ENCODE measurements around the gene NME9. TPM values are rescaled to one million over a fixed set of nuclear protein-coding genes. Genes with fewer than 3 reads are reported as not detected.

The NME9 gene
- total RNA-seq, 4 donors from 2014 or later, result 0.48 TPM; not detected in 3

DNA sequence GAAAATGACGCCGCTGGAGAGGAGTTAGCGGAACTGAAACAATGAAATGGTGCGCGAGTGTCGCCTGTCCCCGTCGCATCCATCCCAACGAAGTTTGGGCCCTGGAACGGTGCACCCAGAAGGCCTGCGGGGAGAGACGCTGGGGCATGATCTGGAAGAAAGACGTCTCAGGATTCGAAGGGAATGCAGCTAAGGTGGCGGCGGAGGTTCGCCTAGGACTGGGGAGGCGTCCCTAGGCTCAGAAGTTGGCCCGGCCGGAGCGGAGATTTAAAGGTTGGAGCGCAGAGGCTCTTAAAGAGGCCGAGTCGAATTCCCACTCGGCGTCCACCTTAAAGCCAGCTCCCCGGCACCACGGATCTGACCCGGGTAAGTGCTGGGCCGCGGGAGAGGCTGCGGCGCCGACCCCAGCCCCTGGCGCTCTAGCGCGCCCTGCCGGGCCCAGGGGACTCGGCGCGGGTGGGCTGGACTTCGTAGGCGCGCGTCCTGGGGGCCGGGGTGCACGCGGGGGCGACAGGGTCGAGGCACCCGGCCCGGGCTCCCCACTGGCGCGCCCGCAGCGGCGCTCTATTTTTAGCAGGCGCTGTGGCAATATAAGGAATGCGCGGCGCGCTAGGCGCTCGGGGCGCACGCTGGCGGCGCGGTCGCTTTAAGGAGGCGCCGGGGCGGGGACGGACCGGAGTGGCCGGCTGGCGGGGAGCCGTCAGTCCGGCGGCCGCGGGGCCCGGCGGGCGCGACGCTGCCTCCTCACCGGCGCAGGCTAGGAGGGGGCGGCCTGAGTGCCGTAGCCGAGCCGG lies 18.5 kb upstream of the NME9 start, which contains the start of gene MRAS:
Gene MRAS, plus strand, starts transcription at position 620 of the 794 bp plus-strand sequence. CDS start 24,305 bp downstream, outside the sequence.
- TF ChIP-seq, protein P1, sequence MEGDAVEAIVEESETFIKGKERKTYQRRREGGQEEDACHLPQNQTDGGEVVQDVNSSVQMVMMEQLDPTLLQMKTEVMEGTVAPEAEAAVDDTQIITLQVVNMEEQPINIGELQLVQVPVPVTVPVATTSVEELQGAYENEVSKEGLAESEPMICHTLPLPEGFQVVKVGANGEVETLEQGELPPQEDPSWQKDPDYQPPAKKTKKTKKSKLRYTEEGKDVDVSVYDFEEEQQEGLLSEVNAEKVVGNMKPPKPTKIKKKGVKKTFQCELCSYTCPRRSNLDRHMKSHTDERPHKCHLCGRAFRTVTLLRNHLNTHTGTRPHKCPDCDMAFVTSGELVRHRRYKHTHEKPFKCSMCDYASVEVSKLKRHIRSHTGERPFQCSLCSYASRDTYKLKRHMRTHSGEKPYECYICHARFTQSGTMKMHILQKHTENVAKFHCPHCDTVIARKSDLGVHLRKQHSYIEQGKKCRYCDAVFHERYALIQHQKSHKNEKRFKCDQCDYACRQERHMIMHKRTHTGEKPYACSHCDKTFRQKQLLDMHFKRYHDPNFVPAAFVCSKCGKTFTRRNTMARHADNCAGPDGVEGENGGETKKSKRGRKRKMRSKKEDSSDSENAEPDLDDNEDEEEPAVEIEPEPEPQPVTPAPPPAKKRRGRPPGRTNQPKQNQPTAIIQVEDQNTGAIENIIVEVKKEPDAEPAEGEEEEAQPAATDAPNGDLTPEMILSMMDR (IDR thresholded peaks at IDR 0.05), result no peak
- peak; percentile 59 for ATAC-seq (ENCODE audit: low FRiP score)
- peak; percentile 33 for DNase-seq (ENCODE audit: low spot score)

GRCh38 chr3:138344754-138345153 lies 15.1 kb upstream of the NME9 start:
- TF ChIP-seq, protein P1 (IDR thresholded peaks at IDR 0.05), result no peak
- ATAC-seq (ENCODE audit: low FRiP score), result no peak
- no peak for DNase-seq (ENCODE audit: low spot score)

DNA sequence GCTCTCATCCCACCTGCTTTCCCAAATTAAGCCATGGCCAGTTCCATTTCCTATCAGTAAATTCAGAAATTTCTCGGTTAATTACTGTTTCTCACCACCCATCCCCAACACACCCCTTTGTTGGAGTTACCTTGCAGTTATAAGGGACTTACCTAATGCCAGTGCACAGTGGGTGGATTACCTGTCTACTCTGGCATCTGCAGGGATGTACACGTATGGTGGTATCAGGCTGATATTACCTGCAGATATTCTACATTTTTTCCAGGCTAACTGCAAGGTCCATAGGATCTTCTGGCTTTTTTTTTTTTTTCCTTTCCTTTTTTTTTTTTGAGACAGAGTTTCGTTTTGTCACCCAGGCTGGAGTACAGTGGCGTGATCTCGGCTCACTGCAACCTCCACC lies 10.9 kb upstream of the NME9 start:
- ATAC-seq (ENCODE audit: low FRiP score) (no peak), DNase-seq (ENCODE audit: low spot score) (no peak)
- TF ChIP-seq, protein P1 (IDR thresholded peaks at IDR 0.05), result no peak

GRCh38 chr3:138338811-138339210 lies 9.2 kb upstream of the NME9 start:
- TF ChIP-seq, protein P1 (IDR thresholded peaks at IDR 0.05), result no peak
- ATAC-seq (ENCODE audit: low FRiP score) (no peak), DNase-seq (ENCODE audit: low spot score) (no peak)

DNA sequence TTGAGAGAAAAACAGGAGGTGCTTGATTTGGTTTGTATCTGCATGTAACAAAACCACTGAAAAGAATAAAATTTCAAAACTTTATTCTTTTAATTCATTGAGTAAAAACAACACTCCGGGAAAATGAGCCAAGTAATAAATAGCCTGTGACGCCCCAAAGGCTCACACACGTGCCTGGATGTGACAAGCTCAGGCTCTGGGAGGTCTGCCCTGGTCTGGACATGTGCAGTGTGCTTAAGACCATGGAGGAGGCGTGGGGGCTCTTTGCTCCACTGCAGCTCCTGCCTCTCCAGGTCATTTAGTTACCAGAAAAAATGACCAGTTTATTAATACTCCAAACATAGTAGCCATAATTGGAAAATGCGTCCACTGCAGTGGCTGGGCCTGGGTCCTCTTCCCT lies 8.6 kb upstream of the NME9 start:
- TF ChIP-seq, protein P1 (IDR thresholded peaks at IDR 0.05), result no peak
- DNase-seq (ENCODE audit: low spot score) (no peak), ATAC-seq (ENCODE audit: low FRiP score) (no peak)

DNA sequence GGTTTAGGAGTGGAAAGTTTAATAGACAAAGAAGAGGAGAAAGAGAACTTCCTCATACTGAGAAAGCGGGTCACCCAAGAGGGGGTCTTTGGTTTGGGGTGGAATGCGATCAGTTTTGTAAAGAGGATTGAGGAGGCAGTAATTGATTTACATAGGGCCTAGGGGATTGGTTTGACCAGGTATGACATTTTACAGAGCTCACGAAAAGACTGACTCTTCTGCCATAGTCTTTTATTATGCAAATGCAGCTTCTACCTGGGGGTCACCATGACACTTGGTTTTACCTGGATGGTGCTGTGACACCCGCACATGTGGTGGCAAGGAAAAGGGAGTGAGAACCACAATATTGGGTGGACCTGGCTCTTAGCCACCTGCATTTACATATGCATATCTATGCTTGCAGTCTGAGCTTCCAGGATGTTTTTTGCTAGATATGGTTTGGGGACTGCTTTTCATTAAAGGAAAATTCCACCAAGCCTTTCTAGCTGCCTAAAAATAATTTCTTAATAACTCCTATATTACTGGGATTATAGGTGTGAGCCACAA lies 6.9 kb upstream of the NME9 start:
- TF ChIP-seq, protein P1 (IDR thresholded peaks at IDR 0.05), result no peak
- ATAC-seq (ENCODE audit: low FRiP score) (no peak), DNase-seq (ENCODE audit: low spot score) (no peak)

GRCh38 chr3:138334608-138335007 lies 5.0 kb upstream of the NME9 start:
- no peak for ATAC-seq (ENCODE audit: low FRiP score)
- TF ChIP-seq, protein P1 (IDR thresholded peaks at IDR 0.05), result no peak
- no peak for DNase-seq (ENCODE audit: low spot score)

All from omental fat pad (tissue), 4 donors.